Measurements from ENCODE around the gene COL4A2.

Gene COL4A2

DNA sequence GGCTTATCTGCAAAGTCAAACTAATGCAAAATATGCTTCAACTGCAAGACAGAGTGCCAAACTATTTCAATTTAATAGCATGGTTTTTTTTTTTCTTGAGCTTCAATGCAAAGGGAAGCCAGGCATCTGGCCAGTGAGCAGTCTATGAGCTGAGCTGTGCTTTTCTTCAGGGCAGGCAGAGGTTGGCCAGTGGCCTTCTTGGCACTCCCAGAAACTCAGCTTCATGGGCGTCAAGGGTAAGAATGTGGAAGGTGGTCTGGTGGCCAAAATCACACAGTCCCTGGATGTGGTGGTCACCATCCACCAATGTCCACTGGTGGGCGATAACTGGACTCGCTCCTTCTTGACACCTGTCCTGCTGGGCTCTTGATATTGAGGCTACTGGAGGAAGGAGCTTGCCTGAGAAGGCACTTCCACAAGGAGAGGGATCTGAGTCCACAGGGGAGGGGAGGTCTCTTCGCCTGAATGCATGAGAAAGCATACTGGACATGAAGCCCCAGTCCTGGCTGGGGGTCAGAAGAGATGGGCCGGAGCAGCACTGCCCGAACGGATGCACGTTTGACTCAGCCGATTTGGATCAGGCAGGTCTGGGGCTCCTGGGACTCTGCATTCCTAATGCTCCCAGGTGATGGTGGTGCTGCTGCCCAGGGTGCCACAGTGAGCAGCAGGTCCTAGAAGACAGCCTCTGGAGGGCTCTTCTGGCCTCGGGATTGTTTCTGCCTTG lies 17.1 kb downstream of the COL4A2 start:
- DNase-seq (ENCODE audit: low read depth): no peak
- TF ChIP-seq, protein P1, sequence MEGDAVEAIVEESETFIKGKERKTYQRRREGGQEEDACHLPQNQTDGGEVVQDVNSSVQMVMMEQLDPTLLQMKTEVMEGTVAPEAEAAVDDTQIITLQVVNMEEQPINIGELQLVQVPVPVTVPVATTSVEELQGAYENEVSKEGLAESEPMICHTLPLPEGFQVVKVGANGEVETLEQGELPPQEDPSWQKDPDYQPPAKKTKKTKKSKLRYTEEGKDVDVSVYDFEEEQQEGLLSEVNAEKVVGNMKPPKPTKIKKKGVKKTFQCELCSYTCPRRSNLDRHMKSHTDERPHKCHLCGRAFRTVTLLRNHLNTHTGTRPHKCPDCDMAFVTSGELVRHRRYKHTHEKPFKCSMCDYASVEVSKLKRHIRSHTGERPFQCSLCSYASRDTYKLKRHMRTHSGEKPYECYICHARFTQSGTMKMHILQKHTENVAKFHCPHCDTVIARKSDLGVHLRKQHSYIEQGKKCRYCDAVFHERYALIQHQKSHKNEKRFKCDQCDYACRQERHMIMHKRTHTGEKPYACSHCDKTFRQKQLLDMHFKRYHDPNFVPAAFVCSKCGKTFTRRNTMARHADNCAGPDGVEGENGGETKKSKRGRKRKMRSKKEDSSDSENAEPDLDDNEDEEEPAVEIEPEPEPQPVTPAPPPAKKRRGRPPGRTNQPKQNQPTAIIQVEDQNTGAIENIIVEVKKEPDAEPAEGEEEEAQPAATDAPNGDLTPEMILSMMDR (conservative IDR thresholded peaks at IDR 0.05; ENCODE audit: control insufficient read depth, insufficient read depth, low read depth, low read length): no peak
- H3K4me3 ChIP-seq (ENCODE audit: control insufficient read depth, low read depth, low read length): no peak overlapping the region

DNA sequence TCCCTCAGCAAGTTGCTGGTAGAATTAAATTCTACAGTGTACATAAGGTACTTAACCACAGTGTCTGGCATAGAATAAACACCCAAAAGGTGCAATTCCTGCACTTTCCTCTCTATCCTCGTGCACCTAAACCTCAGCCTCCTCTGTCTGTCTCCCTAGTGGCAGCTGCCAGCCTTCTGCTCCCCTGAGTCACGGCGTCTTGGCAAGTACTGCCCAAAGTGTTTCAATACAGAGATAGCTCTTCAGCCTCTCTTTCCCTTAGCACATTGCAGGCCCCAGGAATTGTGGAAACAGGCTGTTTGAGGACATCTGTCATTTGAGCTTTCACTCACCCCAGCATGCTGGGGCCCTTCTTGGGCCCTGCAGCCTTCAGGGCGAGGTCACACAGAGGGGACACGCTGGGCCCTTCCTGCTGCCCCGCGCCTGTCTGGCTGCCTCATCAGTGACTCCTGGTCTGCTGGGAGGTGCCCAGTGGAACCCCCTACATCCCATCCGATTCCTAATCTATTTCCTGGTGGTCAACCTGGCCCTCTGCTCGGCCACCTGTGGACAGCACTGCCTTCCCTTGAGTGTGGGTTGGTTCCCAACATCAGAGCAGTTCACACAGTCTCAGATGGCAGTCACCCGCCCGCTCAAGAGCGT lies 19.3 kb downstream of the COL4A2 start:
- DNase-seq (ENCODE audit: low read depth): no peak
- H3K4me3 ChIP-seq (ENCODE audit: control insufficient read depth, low read depth, low read length): no peak overlapping the region

DNA sequence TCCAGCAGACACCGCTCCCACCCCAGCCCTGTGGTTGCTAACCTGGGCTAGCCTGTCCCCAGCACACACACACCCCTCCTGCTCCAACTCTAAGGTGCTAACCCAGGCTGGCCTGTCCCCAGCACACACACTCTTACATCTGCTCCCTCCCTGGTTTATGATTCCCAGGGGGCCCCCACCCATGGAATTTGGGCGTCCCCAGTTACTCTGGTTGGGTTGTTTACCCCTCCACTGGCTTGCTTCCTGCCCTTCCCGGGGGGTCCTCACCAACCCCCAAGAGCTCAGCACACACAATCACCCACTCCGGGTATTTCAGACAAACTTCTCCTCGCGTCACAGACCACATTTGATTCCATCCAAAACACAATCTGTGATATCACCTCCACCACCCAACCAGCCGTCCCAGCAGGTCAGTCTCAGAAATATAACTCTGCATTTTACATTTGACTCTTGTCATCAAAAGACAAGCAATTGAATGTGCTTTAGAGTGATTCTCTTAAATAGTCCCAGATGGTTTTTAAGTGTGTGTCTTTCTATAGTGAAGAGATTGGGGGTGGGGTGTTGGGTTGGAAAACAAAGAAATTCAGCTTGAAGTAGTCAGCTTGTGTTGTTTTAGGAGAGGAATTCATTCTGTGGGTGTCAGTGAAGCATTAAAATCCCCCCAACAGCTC lies 20.1 kb downstream of the COL4A2 start:
- no peak overlapping the region for H3K4me3 ChIP-seq (ENCODE audit: control insufficient read depth, low read depth, low read length)
- TF ChIP-seq, protein P1 (conservative IDR thresholded peaks at IDR 0.05; ENCODE audit: control insufficient read depth, insufficient read depth, low read depth, low read length): no peak
- DNase-seq (ENCODE audit: low read depth): no peak

More for the DNA sequence above, 19.3 kb downstream of the COL4A2 start:
- TF ChIP-seq, protein P1 (conservative IDR thresholded peaks at IDR 0.05; ENCODE audit: control insufficient read depth, insufficient read depth, low read depth, low read length): no peak

DNA sequence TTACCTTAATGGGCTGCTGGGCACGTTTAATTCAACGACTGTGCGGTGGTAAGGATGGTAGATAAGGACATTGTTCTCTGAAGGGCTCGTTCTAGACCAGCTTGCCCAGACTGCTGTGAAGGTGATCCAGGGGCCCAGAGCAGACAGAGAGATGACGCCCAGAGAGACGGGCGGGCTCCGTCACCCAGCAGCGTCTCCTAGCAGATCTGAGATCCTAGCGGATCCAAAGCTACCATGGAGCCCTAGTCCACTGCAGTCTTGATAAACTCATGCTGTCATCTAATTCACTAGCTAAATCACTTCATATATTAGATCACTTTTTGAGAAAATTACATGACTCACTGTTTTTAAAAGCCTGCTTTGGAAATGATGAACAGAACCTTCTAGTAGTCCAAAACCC lies 21.5 kb downstream of the COL4A2 start:
- TF ChIP-seq, protein P1 (conservative IDR thresholded peaks at IDR 0.05; ENCODE audit: control insufficient read depth, insufficient read depth, low read depth, low read length): no peak
- DNase-seq (ENCODE audit: low read depth): no peak
- H3K4me3 ChIP-seq (ENCODE audit: control insufficient read depth, low read depth, low read length): no peak overlapping the region

DNA sequence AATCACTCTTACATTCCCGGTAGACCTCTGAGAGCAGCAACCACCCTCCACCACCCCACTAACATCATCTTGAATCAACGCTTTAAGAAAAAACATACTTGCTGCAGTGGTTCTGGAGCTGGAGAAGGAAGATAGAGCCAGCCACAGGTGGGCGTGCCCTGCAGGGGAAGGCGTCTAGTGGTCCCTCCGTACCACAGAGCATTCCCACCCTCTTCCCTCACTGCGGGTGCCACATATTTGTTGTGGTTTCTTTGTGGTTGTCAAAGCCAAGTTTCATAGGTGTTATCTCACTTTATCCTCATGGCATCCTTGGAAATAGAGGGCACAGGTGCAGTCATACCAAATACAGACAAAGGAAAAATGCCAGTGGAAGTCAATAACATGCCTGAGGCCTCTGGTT lies 22.2 kb downstream of the COL4A2 start:
- TF ChIP-seq, protein P1 (conservative IDR thresholded peaks at IDR 0.05; ENCODE audit: control insufficient read depth, insufficient read depth, low read depth, low read length): no peak
- no peak overlapping the region for H3K4me3 ChIP-seq (ENCODE audit: control insufficient read depth, low read depth, low read length)
- DNase-seq (ENCODE audit: low read depth): no peak

DNA sequence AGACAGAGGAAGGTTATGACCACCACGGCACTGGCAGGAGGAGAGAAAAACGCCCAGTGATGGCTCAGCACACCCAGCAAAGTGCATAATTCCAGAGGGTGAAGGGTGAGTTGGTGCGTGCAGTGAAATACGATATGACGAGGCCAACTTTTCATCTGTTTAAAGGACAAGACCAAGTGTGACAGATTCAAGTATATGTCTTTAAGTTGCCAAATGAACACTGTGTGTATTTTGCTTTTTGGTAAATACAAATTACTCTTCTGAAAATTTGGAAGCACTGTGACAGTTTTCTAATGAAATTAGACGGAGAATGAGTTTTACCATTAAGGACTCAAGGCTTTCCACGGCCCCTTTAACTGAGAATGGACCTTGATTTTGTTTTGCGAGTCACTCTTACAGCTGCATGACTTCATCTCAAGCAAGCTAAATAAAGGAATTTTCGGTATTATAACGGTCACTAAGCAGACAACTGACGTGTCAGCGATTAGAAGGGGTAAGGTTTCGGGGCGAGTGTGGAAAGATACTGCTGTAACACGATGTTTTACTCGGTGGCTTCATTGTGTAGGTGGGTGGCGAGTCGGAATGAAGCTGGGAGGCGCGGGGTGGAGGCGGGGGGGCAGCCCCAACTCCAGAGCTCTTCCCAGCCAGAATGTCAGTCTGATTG lies 22.8 kb downstream of the COL4A2 start:
- H3K4me3 ChIP-seq (ENCODE audit: control insufficient read depth, low read depth, low read length): peak overlapping the region; percentile 25
- peak; percentile 79 for DNase-seq (ENCODE audit: low read depth)
- TF ChIP-seq, protein P1 (conservative IDR thresholded peaks at IDR 0.05; ENCODE audit: control insufficient read depth, insufficient read depth, low read depth, low read length): no peak
